NCI-H1417 treated with DMSO at 0.1 percent for 48 hours (cell line): Measurements from ENCODE around the gene CSAD.

Source experiments
- DNase-seq: peaks from one replicate; lab custom pipeline; 2025; lab: John Stamatoyannopoulos, UW

Gene CSAD

DNA sequence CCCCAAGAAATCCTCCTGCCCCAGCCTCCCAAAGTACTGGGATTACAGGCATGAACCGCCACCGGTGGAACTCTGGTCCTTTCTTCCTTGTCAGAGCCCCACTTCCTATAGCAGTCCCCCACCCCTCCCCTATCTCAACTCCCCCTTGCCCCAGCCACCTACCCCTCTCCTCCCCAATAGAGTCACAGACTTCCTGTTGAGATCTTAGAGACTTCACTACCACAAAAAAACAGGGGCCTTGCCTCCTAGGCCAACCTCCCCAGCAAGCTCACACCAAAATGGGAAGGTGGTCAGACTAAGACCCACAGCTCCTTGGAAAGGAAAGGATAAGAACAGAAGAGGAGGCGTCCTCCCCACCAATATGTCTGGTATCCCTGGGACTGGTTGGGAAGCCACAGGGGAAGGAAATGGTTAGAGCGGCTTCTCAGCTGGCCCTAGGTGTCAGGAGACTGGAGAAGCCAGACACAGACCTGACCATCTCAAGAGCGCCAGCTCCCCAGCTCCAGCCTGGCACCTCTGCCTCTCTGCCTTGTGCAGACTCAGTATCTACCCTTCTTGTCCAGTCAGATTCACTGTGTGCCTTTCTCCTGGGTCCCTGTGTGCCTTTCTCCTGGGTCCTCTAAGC, 17.9 kb upstream of the CSAD start:
- DNase-seq = no peak

GRCh38 chr12:53197011-53197640, 16.4 kb upstream of the CSAD start:
- no peak for DNase-seq

- DNase-seq = no peak
These were observed 15.8 kb upstream of the CSAD start for GRCh38 chr12:53196486-53196885.

DNA sequence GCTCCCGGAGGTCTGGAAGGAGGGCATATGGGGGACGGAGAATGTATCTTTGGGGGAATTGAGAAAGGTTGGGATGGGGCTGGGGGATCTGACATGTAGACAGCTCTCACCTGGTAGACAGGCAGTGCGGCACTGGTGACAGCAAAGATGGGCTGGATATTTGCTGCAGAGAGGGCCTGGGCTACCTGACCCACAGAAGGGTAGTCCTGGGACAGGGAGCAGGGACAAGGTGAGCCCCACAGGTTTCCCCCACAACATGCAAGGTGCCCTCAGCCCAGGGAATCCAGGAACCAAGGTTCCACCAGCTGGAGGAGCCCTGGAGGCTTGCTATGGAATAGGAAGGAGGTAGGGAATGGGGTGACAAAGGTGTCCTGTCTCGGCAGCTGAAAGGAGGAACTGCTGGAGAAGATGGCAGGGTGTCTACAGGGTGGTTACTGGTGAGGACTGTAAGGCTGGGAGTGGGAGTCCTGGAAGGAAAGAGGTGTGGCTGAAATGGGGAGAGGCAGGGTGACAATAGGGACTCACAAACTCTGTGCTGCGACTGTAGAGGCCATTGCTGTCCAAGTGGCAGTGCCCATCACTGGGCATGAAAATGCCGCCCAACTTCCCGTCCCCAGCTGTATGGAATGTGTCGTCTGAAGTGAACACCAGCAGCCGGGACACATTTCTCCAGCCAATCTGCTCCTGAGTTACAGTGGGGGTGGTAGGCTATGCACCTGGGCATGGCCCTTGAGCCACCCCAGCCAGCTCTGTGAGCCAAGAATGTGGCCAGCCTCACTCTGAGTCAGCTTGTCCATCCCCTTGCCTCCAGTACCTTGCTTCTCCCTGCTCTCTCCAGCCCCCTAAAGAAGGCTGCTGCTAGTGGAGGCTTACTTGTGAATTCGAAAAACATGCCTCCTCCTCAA, 15.0 kb upstream of the CSAD start:
- DNase-seq = no peak

DNA sequence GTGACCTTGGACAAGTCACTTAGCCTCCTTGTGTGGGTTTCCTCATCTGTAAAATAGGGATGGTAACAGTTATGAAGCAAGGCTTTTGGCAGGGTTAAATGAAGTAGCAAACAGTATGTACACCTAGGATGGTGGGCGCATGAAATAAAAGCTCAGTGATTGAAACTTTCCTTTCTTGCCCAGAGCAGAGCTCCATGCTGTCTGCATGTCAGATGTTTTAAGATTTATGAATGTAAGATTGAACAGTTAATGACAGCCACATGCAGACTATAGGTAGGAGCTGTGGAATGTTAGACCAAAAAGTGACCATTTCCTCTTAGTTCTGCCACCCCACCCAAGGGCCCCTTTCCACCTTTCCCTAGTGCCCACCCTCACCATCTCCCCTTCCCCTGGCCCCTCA, 14.2 kb upstream of the CSAD start:
- DNase-seq = no peak

GRCh38 chr12:53193985-53194716, 13.4 kb upstream of the CSAD start:
- no peak for DNase-seq

DNA sequence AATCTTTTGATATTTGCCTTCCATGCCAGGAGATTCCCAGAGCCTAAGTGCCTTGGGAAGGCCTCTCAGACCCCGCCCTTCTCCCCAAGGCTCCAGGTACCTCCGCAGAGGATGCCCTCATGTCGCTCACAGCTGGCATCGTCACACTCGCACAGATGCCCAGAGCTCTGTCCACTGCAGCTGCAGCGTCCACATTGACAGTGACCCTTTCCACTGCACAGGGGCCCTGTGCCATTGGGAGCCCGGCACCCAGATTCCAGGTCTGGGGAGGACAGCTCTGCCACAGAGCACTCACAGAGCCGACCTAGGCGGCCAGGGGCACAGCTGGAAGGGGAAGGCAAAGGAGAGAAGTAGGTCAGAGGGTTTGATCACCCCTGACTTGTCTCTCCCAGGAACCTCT, 12.3 kb upstream of the CSAD start:
- DNase-seq = no peak

DNA sequence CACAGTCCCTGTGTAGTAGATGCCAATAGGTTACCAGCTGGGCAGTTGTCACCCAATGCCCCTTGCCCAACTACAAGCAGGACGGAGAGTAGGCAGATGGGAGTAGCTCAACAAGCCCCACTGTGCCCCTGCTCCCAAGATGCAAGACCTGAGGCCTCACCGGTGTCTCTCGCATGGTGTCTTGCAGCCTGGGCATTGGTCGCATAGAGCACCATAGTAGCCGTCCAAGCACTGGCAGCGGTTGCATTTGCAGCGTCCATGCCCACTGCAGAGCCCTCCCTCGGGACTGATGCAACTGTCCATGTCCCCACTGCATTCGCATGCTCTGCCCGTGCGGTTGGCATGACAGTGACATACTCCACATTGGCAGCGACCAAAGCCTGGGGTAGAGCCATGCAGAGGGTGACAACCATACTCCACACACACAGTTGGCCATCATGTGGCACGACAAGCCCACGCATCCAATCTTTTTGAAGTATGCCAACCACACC, 11.9 kb upstream of the CSAD start:
- no peak for DNase-seq

DNA sequence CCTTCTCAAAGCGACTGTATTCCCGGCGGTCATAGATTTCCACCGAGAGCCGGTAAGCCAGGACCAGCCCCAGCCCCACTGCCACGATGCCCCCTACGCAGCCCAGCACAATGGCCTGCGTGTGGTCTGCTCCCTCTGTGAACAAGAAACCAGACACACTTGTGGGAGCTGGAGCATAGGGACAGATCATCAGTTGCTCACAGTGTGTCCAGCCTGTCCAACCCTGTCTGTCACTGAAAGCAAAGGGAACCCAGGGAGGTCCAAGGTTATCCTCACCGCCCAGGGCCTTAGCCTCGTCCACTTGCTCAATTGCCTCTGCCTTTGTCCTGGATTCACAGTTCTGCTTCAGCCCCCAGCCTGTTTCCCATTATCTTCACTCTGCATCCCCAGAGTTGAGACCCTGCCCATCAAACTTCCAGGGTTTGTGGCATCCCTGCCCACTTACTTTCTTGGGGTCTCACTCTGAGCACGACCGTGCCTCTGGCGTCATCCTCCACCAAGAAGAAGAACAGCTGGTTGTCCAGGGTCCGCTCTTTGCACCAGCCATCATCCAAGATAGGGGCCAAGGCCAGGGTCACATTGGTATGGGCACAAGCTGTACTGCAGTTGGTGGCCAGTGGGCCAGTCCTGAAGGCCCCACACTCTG, 11.3 kb upstream of the CSAD start:
- DNase-seq = no peak

DNA sequence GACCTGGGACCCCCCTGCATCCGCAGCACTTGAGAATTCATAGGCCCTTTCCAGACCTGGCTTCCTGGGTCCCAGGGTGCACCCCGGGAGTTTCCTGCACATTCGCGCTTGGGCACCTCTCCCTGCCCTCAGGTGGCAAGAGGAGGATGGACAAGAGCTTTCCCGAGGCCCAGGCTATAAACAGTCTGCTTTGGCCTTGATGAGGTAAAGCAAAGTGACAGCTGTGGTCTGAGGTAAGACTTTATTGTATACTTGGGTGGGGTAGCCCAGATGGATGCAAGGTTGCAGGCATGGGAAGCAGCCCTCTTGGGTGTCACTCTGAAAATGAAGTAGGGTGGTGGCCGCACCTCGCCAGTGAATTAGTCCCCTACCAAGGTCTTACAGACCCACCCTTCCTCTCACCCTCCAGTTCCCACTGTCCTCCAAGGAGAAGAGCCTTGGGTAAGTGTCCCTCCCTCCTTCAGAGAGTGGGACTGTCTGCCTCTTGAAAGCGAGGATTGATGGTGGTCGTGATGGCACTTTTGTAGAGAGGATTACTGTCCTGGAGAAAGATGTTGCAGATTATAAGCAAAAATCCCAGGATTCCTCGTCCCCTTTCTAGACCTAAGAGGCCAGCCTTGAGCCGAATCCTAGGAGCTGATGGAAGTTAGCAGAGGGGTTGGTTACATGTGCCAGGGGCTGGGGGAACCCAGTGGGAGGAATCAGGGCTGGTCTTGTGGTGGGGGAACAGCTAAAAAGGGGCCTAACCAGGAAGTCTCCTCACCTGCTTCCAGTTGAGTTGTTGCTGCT, 10.6 kb upstream of the CSAD start:
- DNase-seq = no peak

DNA sequence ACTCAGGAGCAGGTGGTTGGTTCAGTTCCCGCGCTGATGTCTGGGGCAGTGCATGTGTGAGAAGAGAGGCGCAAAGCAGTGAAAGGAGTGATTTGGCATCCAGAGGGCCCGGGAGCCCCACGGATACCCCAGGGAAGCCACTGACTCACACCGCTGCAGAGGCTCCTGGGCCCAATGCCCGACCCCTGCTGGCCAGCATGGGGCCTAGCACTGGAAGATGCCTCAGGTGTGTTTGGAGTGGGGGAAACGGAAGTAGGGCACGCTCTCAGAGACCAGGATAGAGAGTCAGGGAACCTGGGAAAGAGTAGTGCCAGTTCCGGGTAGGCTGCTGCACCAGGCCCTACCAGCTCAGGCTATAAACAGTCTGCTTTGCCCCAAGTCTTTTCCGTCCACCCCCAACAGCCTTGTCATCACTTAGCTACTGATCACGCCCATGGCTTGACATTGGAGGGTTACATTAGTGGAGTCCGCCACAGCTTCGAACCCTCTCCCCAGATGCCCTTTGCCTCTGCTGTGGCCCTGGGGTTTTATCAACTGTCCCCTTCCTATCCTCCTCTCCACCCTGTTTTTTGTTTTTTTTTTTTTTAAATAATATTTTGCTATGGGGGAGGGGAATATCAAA, 9.5 kb upstream of the CSAD start:
- DNase-seq = no peak

GRCh38 chr12:53187145-53187899, 6.6 kb upstream of the CSAD start:
- DNase-seq = no peak

DNA sequence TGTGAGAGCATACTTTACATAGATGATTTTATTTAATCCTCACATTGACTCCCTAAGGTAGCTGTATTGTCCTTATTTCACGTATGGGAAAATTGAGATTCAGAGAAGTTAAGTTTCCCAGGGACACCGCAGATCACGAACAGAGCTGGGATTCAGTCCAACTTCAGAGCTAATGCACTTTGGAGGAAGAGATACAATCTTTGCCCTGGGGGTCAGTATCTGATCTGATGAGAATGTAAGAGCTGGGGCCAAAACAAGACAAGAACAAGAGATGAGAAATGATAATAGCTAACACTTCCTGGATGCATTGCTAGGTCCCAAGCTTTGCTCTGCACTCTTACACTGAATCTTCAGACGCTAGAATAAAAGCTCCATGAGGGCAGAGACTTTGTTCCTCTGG, 6.0 kb upstream of the CSAD start:
- no peak for DNase-seq

DNA sequence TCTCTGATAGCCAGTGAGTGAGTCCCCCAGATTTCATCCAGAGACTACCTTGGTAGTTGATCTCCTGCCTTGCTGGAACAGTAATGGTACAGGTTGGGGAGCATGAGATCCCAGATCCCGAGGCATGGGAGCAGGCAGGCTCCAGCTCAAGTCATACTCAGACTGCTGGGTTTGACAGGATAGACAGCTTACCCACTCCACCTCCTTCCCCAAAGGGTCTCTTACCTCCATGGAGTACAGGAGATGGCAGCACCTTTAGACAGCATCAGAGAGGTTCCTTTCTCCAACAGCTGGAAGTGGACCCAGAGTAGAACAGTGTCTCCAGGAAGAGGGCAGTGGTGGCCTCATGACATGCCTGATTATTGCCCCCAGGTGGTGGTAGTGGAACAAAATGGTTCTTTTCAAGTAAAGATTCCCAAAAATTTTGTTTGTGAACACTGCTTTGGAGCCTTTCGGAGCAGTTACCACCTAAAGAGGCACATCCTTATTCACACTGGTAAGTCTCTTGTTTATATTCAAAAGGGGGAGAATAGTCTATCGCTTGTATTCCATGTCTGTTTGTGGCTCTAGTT, 4.9 kb upstream of the CSAD start:
- no peak for DNase-seq

DNA sequence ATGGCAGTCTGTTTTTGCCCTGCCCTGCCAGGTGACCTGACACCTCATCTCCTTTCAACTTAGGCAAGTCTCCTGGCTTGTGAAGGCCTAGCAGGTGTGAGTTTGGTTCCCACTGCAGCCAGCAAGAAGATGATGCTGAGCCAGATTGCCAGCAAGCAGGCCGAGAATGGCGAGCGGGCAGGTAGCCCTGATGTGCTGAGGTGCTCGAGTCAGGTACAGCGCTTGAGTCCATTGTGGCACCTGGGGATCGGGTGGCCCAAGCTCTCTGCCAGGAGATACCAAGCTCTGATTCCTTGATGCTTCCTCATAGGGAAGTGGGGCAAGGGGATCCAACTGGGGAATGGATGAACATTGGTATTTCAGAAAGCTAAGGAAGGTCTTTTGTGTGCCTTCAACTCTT, 4.1 kb upstream of the CSAD start:
- DNase-seq = no peak

DNA sequence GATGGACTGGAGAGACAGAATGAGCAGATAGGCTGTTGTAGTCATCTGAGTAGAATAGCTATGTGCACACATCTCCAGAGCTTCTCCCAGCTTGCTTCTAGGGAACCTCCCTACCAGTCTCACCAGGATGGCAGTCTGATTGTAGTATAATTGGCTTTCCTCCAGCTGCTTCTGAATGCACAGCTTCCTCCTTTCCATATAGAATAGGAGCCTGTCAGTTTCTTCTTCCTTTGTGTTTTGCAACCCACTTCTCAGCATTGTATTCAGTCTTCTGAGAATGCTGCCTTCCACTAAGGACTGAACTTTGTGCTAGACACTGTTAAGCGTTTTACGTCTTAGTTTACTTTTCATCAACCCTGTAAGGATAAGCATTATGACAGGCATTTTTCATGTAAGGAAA, 2.2 kb upstream of the CSAD start:
- DNase-seq = no peak

GRCh38 chr12:53181935-53182334, 1.2 kb upstream of the CSAD start:
- DNase-seq = no peak

DNA sequence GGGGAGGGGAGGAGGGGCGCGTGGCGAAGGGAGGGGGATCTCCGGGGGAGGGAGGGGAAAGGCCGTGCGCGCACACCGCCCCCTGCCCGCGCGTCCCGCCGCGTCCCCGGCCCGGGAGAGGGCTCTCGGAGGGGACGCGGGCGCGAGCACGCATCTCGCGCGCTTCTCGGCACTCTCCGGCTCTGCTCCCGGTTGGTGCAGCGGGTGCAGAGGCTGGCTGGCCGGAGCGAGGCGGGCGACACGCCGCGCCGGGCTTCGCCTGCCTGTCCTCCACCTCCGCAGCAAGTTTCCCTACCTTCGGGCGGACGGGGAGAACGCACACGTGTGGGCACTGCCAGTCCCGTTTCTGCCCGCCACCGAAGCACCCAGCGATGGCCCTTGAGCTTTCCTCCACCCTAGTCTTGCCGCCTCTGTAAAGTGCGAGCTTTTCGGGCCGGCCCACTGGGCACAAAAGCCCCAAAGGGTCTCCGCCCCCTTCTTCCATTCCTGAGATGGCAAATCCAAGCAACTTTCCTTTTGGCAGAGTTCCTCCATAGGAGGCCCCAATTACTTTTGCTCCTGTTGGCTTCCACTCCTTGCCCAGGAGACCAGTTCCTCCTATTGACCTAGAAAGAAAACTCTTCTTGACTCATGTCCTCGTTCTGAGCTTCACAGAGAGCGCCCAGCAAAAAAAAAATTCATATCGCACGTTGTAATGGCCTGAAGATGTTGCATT, 363 bp upstream of the CSAD start:
- DNase-seq = no peak
